ENCODE measurements around the gene SEPTIN5.
"Not testable (repeated sequence)": the region's sequence is repeated elsewhere in the genome, so short reads cannot be mapped to it uniquely, and the experiment has no call there.

Gene SEPTIN5

DNA sequence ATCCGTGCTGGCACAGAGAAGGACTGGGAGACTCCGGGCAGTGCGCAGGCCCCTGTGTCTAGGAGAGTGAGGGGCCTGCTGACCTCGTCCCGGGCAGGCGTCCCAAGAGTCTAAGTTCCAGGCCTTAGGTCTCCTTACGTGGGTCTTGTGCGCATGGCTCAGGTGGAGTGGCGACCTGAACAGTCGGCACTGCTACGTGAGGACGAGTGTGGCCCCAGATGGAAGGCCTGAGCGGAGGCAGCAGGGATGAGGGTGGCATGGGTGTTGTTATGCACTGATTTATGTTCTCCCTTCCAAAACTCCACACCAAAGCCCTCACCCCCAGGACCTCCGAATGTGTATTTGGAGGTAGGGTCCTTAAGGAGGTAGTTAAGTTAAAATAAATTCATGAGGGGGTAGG lies 20.7 kb upstream of the SEPTIN5 start:
- H3K4me3 ChIP-seq (ENCODE audit: low read depth, low read length): no peak overlapping the region
- TF ChIP-seq, protein P1, sequence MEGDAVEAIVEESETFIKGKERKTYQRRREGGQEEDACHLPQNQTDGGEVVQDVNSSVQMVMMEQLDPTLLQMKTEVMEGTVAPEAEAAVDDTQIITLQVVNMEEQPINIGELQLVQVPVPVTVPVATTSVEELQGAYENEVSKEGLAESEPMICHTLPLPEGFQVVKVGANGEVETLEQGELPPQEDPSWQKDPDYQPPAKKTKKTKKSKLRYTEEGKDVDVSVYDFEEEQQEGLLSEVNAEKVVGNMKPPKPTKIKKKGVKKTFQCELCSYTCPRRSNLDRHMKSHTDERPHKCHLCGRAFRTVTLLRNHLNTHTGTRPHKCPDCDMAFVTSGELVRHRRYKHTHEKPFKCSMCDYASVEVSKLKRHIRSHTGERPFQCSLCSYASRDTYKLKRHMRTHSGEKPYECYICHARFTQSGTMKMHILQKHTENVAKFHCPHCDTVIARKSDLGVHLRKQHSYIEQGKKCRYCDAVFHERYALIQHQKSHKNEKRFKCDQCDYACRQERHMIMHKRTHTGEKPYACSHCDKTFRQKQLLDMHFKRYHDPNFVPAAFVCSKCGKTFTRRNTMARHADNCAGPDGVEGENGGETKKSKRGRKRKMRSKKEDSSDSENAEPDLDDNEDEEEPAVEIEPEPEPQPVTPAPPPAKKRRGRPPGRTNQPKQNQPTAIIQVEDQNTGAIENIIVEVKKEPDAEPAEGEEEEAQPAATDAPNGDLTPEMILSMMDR (IDR thresholded peaks at IDR 0.05; ENCODE audit: borderline replicate concordance, insufficient read depth, low read depth, low read length): no peak

DNA sequence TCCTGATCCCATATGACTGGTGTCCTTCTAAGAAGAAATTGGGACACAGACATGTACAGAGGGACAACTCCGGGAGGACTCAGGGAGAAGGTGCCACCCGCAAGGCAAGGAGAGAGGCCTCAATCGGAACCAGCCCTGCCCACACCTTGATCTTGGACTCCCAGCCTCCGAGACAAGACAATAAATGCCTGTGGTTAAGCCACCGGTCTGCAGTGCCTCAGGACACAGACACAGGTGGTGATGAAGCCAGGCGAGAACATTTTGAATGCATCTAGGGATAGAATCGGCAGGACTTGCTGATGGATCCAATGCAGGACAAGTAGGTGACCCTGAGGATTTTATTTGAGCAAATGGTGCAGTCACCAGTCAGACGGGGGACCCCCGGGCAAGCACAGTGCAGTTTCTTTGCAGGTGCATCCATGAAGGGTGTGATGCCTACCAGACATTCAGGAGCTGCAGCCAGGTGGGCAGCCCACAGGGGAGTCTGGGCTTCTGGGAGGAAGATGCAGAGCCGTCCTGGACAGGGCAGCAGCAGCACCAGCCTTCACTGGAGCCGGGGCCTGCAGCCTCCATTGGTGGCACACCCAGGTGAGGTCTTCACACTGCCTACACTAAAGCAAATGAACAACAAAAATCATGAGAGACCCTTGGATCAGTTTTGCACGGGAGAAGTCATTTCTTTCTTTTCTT lies 20.2 kb upstream of the SEPTIN5 start:
- TF ChIP-seq, protein P1 (IDR thresholded peaks at IDR 0.05; ENCODE audit: borderline replicate concordance, insufficient read depth, low read depth, low read length): no peak
- H3K4me3 ChIP-seq (ENCODE audit: low read depth, low read length): no peak overlapping the region

DNA sequence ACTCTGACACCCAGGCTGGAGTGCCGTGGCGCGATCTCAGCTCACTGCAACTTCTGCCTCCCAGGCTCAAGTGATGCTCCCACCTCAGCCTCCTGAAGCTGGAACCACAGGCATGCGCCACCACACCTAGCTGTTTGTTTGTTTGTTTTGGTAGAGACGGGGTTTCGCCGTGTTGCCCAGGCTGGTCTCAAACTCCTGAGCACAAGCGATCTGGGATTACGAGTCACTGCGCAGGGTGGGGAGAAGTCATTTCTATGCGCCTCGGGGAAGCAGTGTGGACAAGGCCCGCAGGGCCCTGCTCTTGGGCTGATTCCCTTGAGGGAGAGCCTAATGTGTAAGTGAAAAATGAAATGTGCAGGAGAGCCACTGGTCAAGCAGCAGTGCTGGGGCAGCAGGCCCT lies 19.6 kb upstream of the SEPTIN5 start:
- TF ChIP-seq, protein P1 (IDR thresholded peaks at IDR 0.05; ENCODE audit: borderline replicate concordance, insufficient read depth, low read depth, low read length): no peak
- H3K4me3 ChIP-seq (ENCODE audit: low read depth, low read length): no peak overlapping the region

DNA sequence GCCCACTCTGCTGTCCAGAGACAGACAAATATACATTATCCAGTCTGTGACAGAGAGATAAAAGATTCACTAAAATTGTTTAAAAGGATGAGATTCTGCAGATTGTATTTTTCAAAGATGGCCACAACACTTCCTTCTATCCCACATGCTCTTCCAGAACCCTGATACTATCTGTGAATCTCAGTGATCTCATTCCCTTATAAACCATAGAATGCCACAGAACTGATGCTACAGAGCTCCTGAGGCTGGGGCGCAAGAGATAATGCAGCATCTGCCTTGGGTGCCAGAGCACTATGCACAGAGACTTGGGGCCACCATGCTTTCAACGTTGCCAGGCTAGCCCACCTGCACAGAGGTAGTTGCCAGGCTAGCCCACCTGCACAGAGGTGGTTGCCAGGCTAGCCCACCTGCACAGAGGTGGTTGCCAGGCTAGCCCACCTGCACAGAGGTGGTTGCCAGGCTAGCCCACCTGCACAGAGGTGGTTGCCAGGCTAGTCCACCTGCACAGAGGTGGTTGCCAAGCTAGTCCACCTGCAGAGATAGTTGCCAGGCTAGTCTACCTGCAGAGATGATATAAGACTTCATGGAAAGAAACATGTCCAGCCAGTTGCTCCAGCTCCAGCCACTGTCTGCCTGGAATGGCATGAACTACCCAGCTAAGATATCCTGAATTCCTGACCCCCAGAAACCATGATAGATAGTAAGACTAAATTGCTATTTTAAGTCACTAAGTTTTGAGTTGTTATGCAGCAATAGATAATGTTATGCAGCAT lies 17.6 kb upstream of the SEPTIN5 start:
- TF ChIP-seq, protein P1 (IDR thresholded peaks at IDR 0.05; ENCODE audit: borderline replicate concordance, insufficient read depth, low read depth, low read length): no peak
- H3K4me3 ChIP-seq (ENCODE audit: low read depth, low read length): no peak overlapping the region

DNA sequence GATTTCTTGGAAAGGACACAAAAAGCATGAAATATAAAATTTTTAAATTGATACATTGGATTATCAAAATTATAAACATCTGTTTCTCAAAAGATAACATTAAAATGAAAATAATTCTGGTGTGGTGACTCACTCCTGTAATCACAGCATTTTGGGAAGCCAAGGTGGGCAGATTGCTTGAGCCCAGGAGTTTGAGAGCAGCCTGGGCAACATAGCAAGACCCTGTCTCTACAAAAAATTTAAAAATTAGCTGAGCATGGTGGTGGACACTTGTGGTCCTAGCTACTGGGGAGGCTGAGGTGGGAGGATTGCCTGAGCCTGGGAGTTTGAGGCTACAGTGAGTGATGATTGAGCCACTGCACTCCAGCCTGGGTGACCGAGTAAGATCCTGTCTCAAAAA lies 16.4 kb upstream of the SEPTIN5 start:
- not testable (repeated sequence) for H3K4me3 ChIP-seq (ENCODE audit: low read depth, low read length)

DNA sequence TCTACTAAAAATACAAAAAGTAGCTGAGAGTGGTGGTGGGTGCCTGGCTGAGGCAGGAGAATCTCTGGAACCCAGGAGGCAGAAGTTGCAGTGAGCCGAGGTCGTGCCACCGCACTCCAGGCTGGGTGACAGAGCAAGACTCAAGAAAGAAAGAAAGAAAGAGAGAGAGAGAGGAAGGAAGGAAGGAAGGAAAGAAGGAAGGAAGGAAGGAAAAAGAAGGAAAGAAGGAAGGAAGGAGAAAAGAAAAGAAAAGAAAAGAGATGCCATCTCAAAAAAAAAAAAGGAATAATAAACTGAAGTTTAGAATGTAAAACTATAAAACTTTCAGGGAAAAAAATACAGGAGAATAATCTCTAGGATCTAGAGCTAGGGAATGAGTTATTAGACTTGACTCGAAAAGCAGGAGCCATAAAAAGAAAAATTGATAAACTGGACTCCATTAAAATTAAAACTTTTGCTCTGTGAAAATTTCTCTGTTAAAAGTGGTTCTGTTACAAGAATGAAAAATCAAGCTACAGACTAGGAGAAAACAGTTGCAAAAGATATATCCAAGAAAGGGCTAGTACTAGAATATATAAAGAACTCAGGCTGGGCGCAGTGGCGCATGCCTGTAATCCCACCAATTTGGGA lies 13.4 kb upstream of the SEPTIN5 start:
- TF ChIP-seq, protein P1 (IDR thresholded peaks at IDR 0.05; ENCODE audit: borderline replicate concordance, insufficient read depth, low read depth, low read length): no peak
- no peak overlapping the region for H3K4me3 ChIP-seq (ENCODE audit: low read depth, low read length)

DNA sequence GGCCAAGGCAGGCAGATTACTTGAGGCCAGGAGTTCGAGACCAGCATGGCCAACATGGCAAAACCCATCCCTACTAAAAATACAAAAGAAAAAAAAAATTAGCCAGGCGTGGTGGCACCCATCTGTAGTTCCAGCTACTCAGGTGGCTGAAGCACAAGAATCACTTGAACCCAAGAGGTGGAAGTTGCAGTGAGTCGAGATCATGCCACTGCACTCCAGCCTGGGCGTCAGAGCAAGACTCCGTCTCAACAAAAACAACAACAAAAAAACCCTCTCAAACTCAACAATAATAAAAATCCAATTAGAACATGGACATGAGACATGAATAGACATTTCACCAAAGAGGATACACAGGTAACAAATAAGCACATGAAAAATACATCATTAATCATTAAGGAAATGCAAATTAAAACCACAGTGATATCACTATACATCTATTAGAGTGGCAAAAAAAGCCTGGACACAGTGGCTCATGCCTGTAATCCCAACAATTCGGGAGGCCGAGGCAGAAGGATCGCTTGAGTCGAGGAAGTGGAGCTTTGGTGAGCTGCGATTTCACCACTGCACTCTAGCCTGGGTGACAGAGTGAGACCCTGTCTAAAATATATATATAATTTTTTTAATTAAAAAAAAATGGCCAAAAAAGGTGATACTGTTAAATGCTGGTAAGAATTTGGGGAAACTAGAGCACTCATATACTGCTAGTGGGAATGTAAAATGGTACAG lies 12.7 kb upstream of the SEPTIN5 start:
- H3K4me3 ChIP-seq (ENCODE audit: low read depth, low read length): no peak overlapping the region
- TF ChIP-seq, protein P1 (IDR thresholded peaks at IDR 0.05; ENCODE audit: borderline replicate concordance, insufficient read depth, low read depth, low read length): no peak
